HepG2 (cell line): ENCODE measurements around the gene ABCA4.

ENCODE experiments used
- AHR ChIP-seq: IDR thresholded peaks from 2 replicates; pipeline ENCODE4 v1.6.1; 2018; ENCODE audit warnings: missing genetic modification reagents, missing compliant biosample characterization
- ARNT ChIP-seq: fragments of 450-650 bp; IDR thresholded peaks from 2 replicates; pipeline ENCODE4 v1.6.1; 2017
- ATF1 ChIP-seq: IDR thresholded peaks from 2 replicates; pipeline ENCODE4 v1.6.1; 2016; ENCODE audit warnings: mild to moderate bottlenecking, control low read depth
- ATF6 ChIP-seq: sonication (generic); formaldehyde crosslinking; conservative IDR thresholded peaks from 2 replicates; pipeline ENCODE4 v1.4.0; 2020; ENCODE audit warnings: missing genetic modification reagents
- JUND ChIP-seq: sonication (generic); formaldehyde crosslinking; IDR thresholded peaks from 2 replicates; pipeline ENCODE4 v1.8.0; 2022; ENCODE audit warnings: mild to moderate bottlenecking, missing genetic modification reagents
- NFIC ChIP-seq: IDR thresholded peaks from 2 replicates; pipeline ENCODE4 v1.6.1; 2012; ENCODE audit warnings: mild to moderate bottlenecking, low read length, inconsistent platforms
- NONO ChIP-seq, 2 experiments: fragments of 450-650 bp in 1 of 2; sonication (generic) in 1 of 2; formaldehyde crosslinking in 1 of 2; IDR thresholded peaks in 1 of 2; conservative IDR thresholded peaks in 1 of 2; 2 replicates each; pipeline versions ENCODE4 v1.6.1 to v1.8.0; 2017 to 2022; ENCODE audit warnings: mild to moderate bottlenecking in 1 of 2, missing genetic modification reagents in 1 of 2, moderate library complexity in 1 of 2
- NR2F2 ChIP-seq: IDR thresholded peaks from 2 replicates; pipeline ENCODE4 v1.6.1; 2012; ENCODE audit warnings: low read depth, inconsistent platforms, borderline replicate concordance
- PHF5A ChIP-seq: IDR thresholded peaks from one replicate; pipeline ENCODE4 v1.6.1; 2018; ENCODE audit warnings: low read depth, missing genetic modification reagents; ENCODE audit not compliant: unreplicated experiment
- SMYD3 ChIP-seq: sonication (generic); formaldehyde crosslinking; IDR thresholded peaks from 2 replicates; pipeline ENCODE4 v1.8.1; 2023; ENCODE audit warnings: mild to moderate bottlenecking, missing genetic modification reagents
- SRF ChIP-seq: IDR thresholded peaks from 2 replicates; pipeline ENCODE4 v1.6.1; 2011; ENCODE audit warnings: mild to moderate bottlenecking, low read depth, low read length, moderate library complexity
- ZNF274 ChIP-seq: sonication (generic); formaldehyde crosslinking; IDR thresholded peaks from 2 replicates; pipeline ENCODE4 v1.5.1; 2020; ENCODE audit warnings: mild to moderate bottlenecking, missing genetic modification reagents
- ZNF839 ChIP-seq: sonication (generic); formaldehyde crosslinking; IDR thresholded peaks from 2 replicates; pipeline ENCODE4 v1.4.0; 2020; ENCODE audit warnings: missing genetic modification reagents, mild to moderate bottlenecking, borderline replicate concordance
- TF ChIP-seq, protein P1 (sequence below): sonication (generic); formaldehyde crosslinking; IDR thresholded peaks from 2 replicates; pipeline ENCODE4 v1.5.0; 2020; ENCODE audit warnings: mild to moderate bottlenecking, missing genetic modification reagents, moderate library complexity

DNA sequence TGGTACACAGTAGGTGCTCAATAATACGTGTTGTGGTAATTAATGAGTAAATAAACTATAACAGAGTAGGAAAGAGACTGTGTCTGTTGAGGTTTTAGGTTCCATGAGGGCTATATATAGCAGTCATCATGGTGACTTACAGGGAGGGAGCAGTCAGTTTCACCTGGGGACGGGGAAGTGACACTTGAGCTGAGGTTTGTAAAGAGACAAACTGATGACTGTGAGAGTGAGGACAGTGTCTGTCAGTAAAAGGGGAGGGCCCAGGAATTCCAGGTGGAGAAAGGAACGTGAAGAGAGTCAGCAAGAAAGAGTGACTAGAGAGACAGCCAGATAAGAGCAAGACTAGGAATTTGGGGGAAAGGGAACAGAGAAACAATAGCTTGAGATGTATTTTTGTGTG, 30.2 kb downstream of the ABCA4 start:
- TF ChIP-seq, protein P1, sequence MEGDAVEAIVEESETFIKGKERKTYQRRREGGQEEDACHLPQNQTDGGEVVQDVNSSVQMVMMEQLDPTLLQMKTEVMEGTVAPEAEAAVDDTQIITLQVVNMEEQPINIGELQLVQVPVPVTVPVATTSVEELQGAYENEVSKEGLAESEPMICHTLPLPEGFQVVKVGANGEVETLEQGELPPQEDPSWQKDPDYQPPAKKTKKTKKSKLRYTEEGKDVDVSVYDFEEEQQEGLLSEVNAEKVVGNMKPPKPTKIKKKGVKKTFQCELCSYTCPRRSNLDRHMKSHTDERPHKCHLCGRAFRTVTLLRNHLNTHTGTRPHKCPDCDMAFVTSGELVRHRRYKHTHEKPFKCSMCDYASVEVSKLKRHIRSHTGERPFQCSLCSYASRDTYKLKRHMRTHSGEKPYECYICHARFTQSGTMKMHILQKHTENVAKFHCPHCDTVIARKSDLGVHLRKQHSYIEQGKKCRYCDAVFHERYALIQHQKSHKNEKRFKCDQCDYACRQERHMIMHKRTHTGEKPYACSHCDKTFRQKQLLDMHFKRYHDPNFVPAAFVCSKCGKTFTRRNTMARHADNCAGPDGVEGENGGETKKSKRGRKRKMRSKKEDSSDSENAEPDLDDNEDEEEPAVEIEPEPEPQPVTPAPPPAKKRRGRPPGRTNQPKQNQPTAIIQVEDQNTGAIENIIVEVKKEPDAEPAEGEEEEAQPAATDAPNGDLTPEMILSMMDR (CRISPR knock-in tag) = no peak
- no peak for TF ChIP-seq ATF6 (CRISPR knock-in tag)
- no peak for TF ChIP-seq SRF
- TF ChIP-seq ZNF839 (CRISPR knock-in tag) = no peak
- TF ChIP-seq AHR (CRISPR knock-in tag) = no peak
- TF ChIP-seq SMYD3 = no peak
- TF ChIP-seq NONO (IDR thresholded peaks at IDR 0.05) = no peak
- TF ChIP-seq NONO (CRISPR knock-in tag; conservative IDR thresholded peaks at IDR 0.05) = no peak
- TF ChIP-seq ZNF274 (CRISPR knock-in tag) = no peak
- TF ChIP-seq ARNT = no peak
- TF ChIP-seq NFIC = no peak
- TF ChIP-seq ATF1 (CRISPR knock-in tag) = no peak
- TF ChIP-seq PHF5A (CRISPR knock-in tag) = no peak
- no peak for TF ChIP-seq NR2F2
- TF ChIP-seq JUND (CRISPR knock-in tag) = no peak
